ENCODE measurements around the gene RFX3. TPM values are rescaled to one million over a fixed set of nuclear protein-coding genes. Genes with fewer than 3 reads are reported as not detected.

Gene RFX3
- total and polyA plus RNA-seq, 2 of the 13 experiments (the other 11 are each of a cell fraction or from before 2014, with no cell fraction given) = 2.7 to 5.3 TPM

- no peak overlapping the region for H3K4me2 ChIP-seq (ENCODE audit: low read depth, low read length)
- POLR2A ChIA-PET = no interaction called here
- no peaks in the 10 kb centered on the region for H3K9me3 ChIP-seq (ENCODE audit: low read length)
- no peaks in the 10 kb centered on the region for H4K20me1 ChIP-seq (ENCODE audit: insufficient read depth, low read length)
- H3K4me3 ChIP-seq (replicated peaks in 1 of 3; ENCODE audit: insufficient read depth in 1 of 3, low read depth in 2 of 3, low read length in 3 of 3) = no peak overlapping the region
- no peaks in the 10 kb centered on the region for H3K36me3 ChIP-seq (replicated peaks in 1 of 2; ENCODE audit: control insufficient read depth in 1 of 2, insufficient read depth in 2 of 2, low read length in 2 of 2)
- H3K27me3 ChIP-seq (ENCODE audit: control insufficient read depth in 1 of 2, insufficient read depth in 2 of 2, low read length in 2 of 2) = no peaks in the 10 kb centered on the region
- H3K79me2 ChIP-seq (ENCODE audit: insufficient read depth, low read length) = no peaks in the 10 kb centered on the region
- FAIRE-seq (no peak), DNase-seq (ENCODE audit: low spot score) (no peak), ATAC-seq (no peak)
- H3K9ac ChIP-seq (ENCODE audit: insufficient read depth, low read depth, low read length) = no peak overlapping the region
- in situ Hi-C loops (cut with HindIII; ENCODE audit: extremely low pct_ligation_motif_present, low pct_unique_long_range_greater_than_20kb) (no loop called here), intact Hi-C loops (cut with micrococcal nuclease; ENCODE audit: unreplicated experiment) (no loop called here)
- 0 out of 2 replicates have a peak, but pooled peaks cover 5% of the 10 kb centered on the region for H3K4me1 ChIP-seq (ENCODE audit: insufficient read depth, low read length)
- BruUV-seq (replicated peaks) = no TSS peak
- no peak for TF ChIP-seq PBX2 (CRISPR knock-in tag; IDR thresholded peaks at IDR 0.05)
- TF ChIP-seq ZNF788 (CRISPR knock-in tag; IDR thresholded peaks at IDR 0.05; ENCODE audit: borderline replicate concordance) = no peak
- no peak for TF ChIP-seq ZFP82 (CRISPR knock-in tag; IDR thresholded peaks at IDR 0.05; ENCODE audit: borderline replicate concordance)
- TF ChIP-seq, protein P1, sequence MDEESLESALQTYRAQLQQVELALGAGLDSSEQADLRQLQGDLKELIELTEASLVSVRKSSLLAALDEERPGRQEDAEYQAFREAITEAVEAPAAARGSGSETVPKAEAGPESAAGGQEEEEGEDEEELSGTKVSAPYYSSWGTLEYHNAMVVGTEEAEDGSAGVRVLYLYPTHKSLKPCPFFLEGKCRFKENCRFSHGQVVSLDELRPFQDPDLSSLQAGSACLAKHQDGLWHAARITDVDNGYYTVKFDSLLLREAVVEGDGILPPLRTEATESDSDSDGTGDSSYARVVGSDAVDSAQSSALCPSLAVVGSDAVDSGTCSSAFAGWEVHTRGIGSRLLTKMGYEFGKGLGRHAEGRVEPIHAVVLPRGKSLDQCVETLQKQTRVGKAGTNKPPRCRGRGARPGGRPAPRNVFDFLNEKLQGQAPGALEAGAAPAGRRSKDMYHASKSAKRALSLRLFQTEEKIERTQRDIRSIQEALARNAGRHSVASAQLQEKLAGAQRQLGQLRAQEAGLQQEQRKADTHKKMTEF (CRISPR knock-in tag; IDR thresholded peaks at IDR 0.05) = no peak
- no peak for TF ChIP-seq ZNF784 (CRISPR knock-in tag; IDR thresholded peaks at IDR 0.05; ENCODE audit: borderline replicate concordance)
- TF ChIP-seq, protein P2, sequence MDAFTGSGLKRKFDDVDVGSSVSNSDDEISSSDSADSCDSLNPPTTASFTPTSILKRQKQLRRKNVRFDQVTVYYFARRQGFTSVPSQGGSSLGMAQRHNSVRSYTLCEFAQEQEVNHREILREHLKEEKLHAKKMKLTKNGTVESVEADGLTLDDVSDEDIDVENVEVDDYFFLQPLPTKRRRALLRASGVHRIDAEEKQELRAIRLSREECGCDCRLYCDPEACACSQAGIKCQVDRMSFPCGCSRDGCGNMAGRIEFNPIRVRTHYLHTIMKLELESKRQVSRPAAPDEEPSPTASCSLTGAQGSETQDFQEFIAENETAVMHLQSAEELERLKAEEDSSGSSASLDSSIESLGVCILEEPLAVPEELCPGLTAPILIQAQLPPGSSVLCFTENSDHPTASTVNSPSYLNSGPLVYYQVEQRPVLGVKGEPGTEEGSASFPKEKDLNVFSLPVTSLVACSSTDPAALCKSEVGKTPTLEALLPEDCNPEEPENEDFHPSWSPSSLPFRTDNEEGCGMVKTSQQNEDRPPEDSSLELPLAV (CRISPR knock-in tag; conservative IDR thresholded peaks at IDR 0.05; ENCODE audit: low read depth) = no peak
- TF ChIP-seq, protein P3, sequence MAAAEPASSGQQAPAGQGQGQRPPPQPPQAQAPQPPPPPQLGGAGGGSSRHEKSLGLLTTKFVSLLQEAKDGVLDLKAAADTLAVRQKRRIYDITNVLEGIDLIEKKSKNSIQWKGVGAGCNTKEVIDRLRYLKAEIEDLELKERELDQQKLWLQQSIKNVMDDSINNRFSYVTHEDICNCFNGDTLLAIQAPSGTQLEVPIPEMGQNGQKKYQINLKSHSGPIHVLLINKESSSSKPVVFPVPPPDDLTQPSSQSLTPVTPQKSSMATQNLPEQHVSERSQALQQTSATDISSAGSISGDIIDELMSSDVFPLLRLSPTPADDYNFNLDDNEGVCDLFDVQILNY (CRISPR knock-in tag; conservative IDR thresholded peaks at IDR 0.05) = no peak
- H2AFZ ChIP-seq (ENCODE audit: low read length) = no peak overlapping the region
- CTCF ChIA-PET (ENCODE audit: low intra/inter-chr PET ratio, low total read pairs) = no interaction called here
- H3K27ac ChIP-seq (ENCODE audit: extremely low read length, insufficient read depth, low read length) = no peak overlapping the region
Observed at GRCh38 chr9:3360245-3360644, 165.6 kb downstream of the RFX3 start.

Measured in HepG2 (cell line).